Calu3 (cell line): ENCODE data around the gene CFAP52. TPM values are rescaled to one million over a fixed set of nuclear protein-coding genes. Genes with fewer than 3 reads are reported as not detected.
"Not testable (repeated sequence)": the region's sequence is repeated elsewhere in the genome, so short reads cannot be mapped to it uniquely, and the experiment has no call there.

Experiments
- BruUV-seq: library from RNA; stranded (reverse); fragments of 400-500 nt; replicated peaks from 2 replicates; lab custom pipeline; 2021; lab: Mats Ljungman, UMichigan
- CTCF ChIA-PET: fragments of 300-600 bp; sonication (Branson Sonifier 250); formaldehyde crosslinking; loops from one replicate; lab custom pipeline; 2022; ENCODE audit warnings: antibody characterized with exemption; lab: Charles Lee
- DNase-seq: peaks from one replicate; pipeline ENCODE4 v3.0.0; 2022
- H3K27ac Mint-ChIP-seq: one replicate; pipeline ENCODE4 v1.8.0; 2022; ENCODE audit warnings: mixed read lengths; ENCODE audit not compliant: unreplicated experiment
- H3K27me3 Mint-ChIP-seq: one replicate; pipeline ENCODE4 v1.8.0; 2022; ENCODE audit warnings: mixed read lengths; ENCODE audit not compliant: unreplicated experiment
- H3K36me3 Mint-ChIP-seq: one replicate; pipeline ENCODE4 v1.8.0; 2022; ENCODE audit warnings: mild to moderate bottlenecking, moderate library complexity, mixed read lengths; ENCODE audit not compliant: insufficient read depth, unreplicated experiment
- H3K4me1 Mint-ChIP-seq: one replicate; pipeline ENCODE4 v1.8.0; 2022; ENCODE audit warnings: mild to moderate bottlenecking, low read depth, mixed read lengths; ENCODE audit not compliant: unreplicated experiment
- H3K4me3 Mint-ChIP-seq: one replicate; pipeline ENCODE4 v1.8.0; 2022; ENCODE audit warnings: mild to moderate bottlenecking, low read depth, moderate library complexity, mixed read lengths; ENCODE audit not compliant: unreplicated experiment
- H3K9me3 Mint-ChIP-seq: one replicate; pipeline ENCODE4 v1.8.0; 2022; ENCODE audit warnings: low read depth, mixed read lengths; ENCODE audit not compliant: unreplicated experiment
- CTCF ChIP-seq: fragments of 200-600 bp; IDR thresholded peaks from one replicate; pipeline ENCODE4 v1.8.0; 2022; ENCODE audit warnings: antibody characterized with exemption; ENCODE audit not compliant: unreplicated experiment
- intact Hi-C: fragments of 100-400 bp; cut with micrococcal nuclease; formaldehyde crosslinking; loops from one replicate; pipeline ENCODE4 v1.10.0; 2022; ENCODE audit not compliant: unreplicated experiment
- total RNA-seq: library from RNA; stranded (reverse); gene quantifications from 2 replicates; pipeline ENCODE4 v1.2.3, GENCODE V29; 2022

Gene CFAP52
- total RNA-seq, 1 experiment from 2014 or later = not detected

- Mint-ChIP-seq H3K9me3 (no peaks in the 10 kb centered on the region), H3K36me3 (no peaks in the 10 kb centered on the region), H3K4me1 (no peaks in the 10 kb centered on the region), H3K27me3 (peaks cover 12% of the 10 kb centered on the region), H3K27ac (no peak overlapping the region), H3K4me3 (no peak overlapping the region)
- intact Hi-C loops = no loop called here
- no TSS peak for BruUV-seq
- CTCF ChIA-PET = no interaction called here
- no peak for DNase-seq
- no peak for TF ChIP-seq CTCF
Measured at GRCh38 chr17:9606453-9606852, 30.0 kb downstream of the CFAP52 start.

- H3K4me3 Mint-ChIP-seq, DNase-seq, H3K27ac Mint-ChIP-seq, intact Hi-C loops, BruUV-seq, H3K36me3 Mint-ChIP-seq, H3K9me3 Mint-ChIP-seq, H3K4me1 Mint-ChIP-seq, CTCF ChIA-PET: not testable (repeated sequence)
- H3K27me3 Mint-ChIP-seq = peaks cover 12% of the 10 kb centered on the region
Measured at GRCh38 chr17:9607058-9607457, 30.6 kb downstream of the CFAP52 start.

DNA sequence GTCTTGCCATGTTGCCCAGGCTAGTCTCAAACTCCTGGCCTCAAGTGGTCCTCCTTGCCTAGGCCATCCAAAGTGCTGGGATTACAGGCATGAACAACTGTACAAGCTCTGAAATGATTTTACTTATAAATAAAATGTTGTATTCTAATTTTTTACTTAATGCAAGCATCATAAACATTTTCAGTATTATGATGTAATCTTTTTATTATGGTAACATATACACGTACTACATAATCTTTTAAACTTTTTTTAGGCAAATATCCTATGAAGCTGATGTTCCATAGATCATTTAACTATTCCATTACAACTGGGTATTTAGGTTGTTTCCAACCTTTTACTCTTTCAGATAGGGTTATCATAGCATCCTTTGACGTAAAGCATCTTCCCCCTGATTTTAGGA, 35.1 kb downstream of the CFAP52 start:
- Mint-ChIP-seq H3K36me3 (no peaks in the 10 kb centered on the region), H3K4me1 (no peaks in the 10 kb centered on the region), H3K4me3 (no peak overlapping the region), H3K9me3 (no peaks in the 10 kb centered on the region), H3K27me3 (peaks cover 12% of the 10 kb centered on the region), H3K27ac (no peak overlapping the region)
- intact Hi-C loops = no loop called here
- CTCF ChIA-PET = interaction anchor here (0.6 kb wide), 1 partner anchor 922 kb away, joined by 3 read pairs; no protein-coding TSS in a partner anchor
- TF ChIP-seq CTCF = no peak
- DNase-seq = no peak
- no TSS peak for BruUV-seq

- Mint-ChIP-seq H3K4me1 (no peaks in the 10 kb centered on the region), H3K4me3 (no peak overlapping the region), H3K9me3 (no peaks in the 10 kb centered on the region), H3K27me3 (peaks cover 12% of the 10 kb centered on the region), H3K36me3 (no peaks in the 10 kb centered on the region), H3K27ac (no peak overlapping the region)
- BruUV-seq = no TSS peak
- no peak for DNase-seq
- CTCF ChIA-PET = interaction anchor here (0.6 kb wide), 1 partner anchor 922 kb away, joined by 3 read pairs; no protein-coding TSS in a partner anchor
- TF ChIP-seq CTCF = no peak
- intact Hi-C loops = no loop called here
Measured at GRCh38 chr17:9612006-9612405, 35.6 kb downstream of the CFAP52 start.

- H3K36me3 Mint-ChIP-seq = no peaks in the 10 kb centered on the region
- H3K27ac Mint-ChIP-seq = no peak overlapping the region
- CTCF ChIA-PET = no interaction called here
- no peaks in the 10 kb centered on the region for H3K9me3 Mint-ChIP-seq
- TF ChIP-seq CTCF = no peak
- intact Hi-C loops = no loop called here
- no peaks in the 10 kb centered on the region for H3K27me3 Mint-ChIP-seq
- no peaks in the 10 kb centered on the region for H3K4me1 Mint-ChIP-seq
- H3K4me3 Mint-ChIP-seq = no peak overlapping the region
- no TSS peak for BruUV-seq
- no peak for DNase-seq
Measured at GRCh38 chr17:9615486-9615885, 39.0 kb downstream of the CFAP52 start.
